ENCODE data around the gene OTOG.

- TF ChIP-seq POLR2A (IDR thresholded peaks at IDR 0.05), result no peak
- TF ChIP-seq, protein P1, sequence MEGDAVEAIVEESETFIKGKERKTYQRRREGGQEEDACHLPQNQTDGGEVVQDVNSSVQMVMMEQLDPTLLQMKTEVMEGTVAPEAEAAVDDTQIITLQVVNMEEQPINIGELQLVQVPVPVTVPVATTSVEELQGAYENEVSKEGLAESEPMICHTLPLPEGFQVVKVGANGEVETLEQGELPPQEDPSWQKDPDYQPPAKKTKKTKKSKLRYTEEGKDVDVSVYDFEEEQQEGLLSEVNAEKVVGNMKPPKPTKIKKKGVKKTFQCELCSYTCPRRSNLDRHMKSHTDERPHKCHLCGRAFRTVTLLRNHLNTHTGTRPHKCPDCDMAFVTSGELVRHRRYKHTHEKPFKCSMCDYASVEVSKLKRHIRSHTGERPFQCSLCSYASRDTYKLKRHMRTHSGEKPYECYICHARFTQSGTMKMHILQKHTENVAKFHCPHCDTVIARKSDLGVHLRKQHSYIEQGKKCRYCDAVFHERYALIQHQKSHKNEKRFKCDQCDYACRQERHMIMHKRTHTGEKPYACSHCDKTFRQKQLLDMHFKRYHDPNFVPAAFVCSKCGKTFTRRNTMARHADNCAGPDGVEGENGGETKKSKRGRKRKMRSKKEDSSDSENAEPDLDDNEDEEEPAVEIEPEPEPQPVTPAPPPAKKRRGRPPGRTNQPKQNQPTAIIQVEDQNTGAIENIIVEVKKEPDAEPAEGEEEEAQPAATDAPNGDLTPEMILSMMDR (IDR thresholded peaks at IDR 0.05), result no peak
Measured at GRCh38 chr11:17655682-17656081, 108.6 kb downstream of the OTOG start.
